ENCODE data around the gene BCAT1. TPM values are rescaled to one million over a fixed set of nuclear protein-coding genes. Genes with fewer than 3 reads are reported as not detected.

Gene BCAT1
- total RNA-seq, 1 experiment from 2014 or later: 0.74 TPM

DNA sequence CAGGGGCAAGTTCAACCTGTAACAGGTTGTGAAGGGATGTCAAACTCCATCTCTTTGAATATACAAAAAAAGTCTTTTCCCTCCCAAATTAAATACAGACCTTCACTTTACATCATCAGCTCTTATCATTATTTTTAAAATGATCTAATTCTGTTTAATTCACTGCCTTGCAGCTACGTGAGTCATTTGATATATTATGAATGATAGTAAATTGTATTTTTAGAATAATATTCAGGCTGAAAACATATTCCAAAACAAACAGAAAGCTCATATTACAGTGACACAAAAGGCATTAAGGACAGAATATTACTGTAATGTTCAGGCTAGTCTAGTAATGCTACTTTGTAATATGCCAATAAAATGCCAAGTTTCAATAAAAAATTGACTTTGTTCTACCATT, 53.3 kb downstream of the BCAT1 start (continued):
- TF ChIP-seq, protein P1, sequence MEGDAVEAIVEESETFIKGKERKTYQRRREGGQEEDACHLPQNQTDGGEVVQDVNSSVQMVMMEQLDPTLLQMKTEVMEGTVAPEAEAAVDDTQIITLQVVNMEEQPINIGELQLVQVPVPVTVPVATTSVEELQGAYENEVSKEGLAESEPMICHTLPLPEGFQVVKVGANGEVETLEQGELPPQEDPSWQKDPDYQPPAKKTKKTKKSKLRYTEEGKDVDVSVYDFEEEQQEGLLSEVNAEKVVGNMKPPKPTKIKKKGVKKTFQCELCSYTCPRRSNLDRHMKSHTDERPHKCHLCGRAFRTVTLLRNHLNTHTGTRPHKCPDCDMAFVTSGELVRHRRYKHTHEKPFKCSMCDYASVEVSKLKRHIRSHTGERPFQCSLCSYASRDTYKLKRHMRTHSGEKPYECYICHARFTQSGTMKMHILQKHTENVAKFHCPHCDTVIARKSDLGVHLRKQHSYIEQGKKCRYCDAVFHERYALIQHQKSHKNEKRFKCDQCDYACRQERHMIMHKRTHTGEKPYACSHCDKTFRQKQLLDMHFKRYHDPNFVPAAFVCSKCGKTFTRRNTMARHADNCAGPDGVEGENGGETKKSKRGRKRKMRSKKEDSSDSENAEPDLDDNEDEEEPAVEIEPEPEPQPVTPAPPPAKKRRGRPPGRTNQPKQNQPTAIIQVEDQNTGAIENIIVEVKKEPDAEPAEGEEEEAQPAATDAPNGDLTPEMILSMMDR (IDR thresholded peaks at IDR 0.05 in 2 of 3, conservative IDR thresholded peaks at IDR 0.05 in 1 of 3; ENCODE audit: borderline replicate concordance in 1 of 3, insufficient read depth in 1 of 3, low read depth in 2 of 3, low read length in 2 of 3): no peak
- no peak for TF ChIP-seq ZBTB33 (IDR thresholded peaks at IDR 0.05; ENCODE audit: extremely low read depth, insufficient replicate concordance, low read length)

GRCh38 chr12:24894879-24895278, 54.0 kb downstream of the BCAT1 start:
- H2AFZ ChIP-seq (ENCODE audit: low read depth, low read length, poor library complexity, severe bottlenecking): no peak overlapping the region
- no peaks in the 10 kb centered on the region for H3K27me3 ChIP-seq (ENCODE audit: insufficient read depth, low read length)
- intact Hi-C loops (cut with micrococcal nuclease): no loop called here
- H3K9me2 ChIP-seq (ENCODE audit: insufficient read depth): no peaks in the 10 kb centered on the region
- no peaks in the 10 kb centered on the region for H3K9me3 ChIP-seq (ENCODE audit: control insufficient read depth in 1 of 2, insufficient read depth in 1 of 2, low read depth in 1 of 2, low read length in 2 of 2)
- H3K4me3 ChIP-seq (replicated peaks in 1 of 2; ENCODE audit: low read depth in 1 of 2, low read length in 2 of 2): no peak overlapping the region
- no peaks in the 10 kb centered on the region for H3K4me1 ChIP-seq (ENCODE audit: control insufficient read depth in 1 of 2, insufficient read depth in 2 of 2, low read length in 2 of 2)
- H3K4me2 ChIP-seq (ENCODE audit: low read length): no peak overlapping the region
- ChIA-PET CTCF (no interaction called here), POLR2A (no interaction called here), RAD21 (ENCODE audit: low non-redundant PET in 1 of 2, low total read pairs in 2 of 2, uncharacterized antibody in 2 of 2, unreplicated experiment in 2 of 2) (no interaction called here)
- DNase-seq (ENCODE audit: low read depth, low spot score) (no peak), ATAC-seq (no peak)
- TF ChIP-seq CEBPB (IDR thresholded peaks at IDR 0.05; ENCODE audit: low read depth) (no peak), SP1 (IDR thresholded peaks at IDR 0.05; ENCODE audit: low read depth) (no peak), ZFX (IDR thresholded peaks at IDR 0.05) (no peak), POLR2A (IDR thresholded peaks at IDR 0.05; ENCODE audit: borderline replicate concordance, extremely low read depth, insufficient read depth, insufficient read length) (no peak), YY1 (IDR thresholded peaks at IDR 0.05; ENCODE audit: extremely low read depth, insufficient replicate concordance, low read depth, low read length) (no peak)
- no peak overlapping the region for H3K27ac ChIP-seq (ENCODE audit: low read depth, low read length)
- H4K20me1 ChIP-seq (ENCODE audit: insufficient read depth): no peaks in the 10 kb centered on the region
- H3K79me2 ChIP-seq (ENCODE audit: insufficient read depth, low read length): no peaks in the 10 kb centered on the region
- H3K36me3 ChIP-seq (ENCODE audit: control insufficient read depth in 1 of 2, insufficient read depth in 2 of 2, low read length in 2 of 2): no peaks in the 10 kb centered on the region
- no TSS peak for BruUV-seq (replicated peaks)
- no peak overlapping the region for H3K9ac ChIP-seq (ENCODE audit: low read length)

Data from HCT116 (cell line).